ENCODE measurements around the gene PLCL2.

The PLCL2 gene

DNA sequence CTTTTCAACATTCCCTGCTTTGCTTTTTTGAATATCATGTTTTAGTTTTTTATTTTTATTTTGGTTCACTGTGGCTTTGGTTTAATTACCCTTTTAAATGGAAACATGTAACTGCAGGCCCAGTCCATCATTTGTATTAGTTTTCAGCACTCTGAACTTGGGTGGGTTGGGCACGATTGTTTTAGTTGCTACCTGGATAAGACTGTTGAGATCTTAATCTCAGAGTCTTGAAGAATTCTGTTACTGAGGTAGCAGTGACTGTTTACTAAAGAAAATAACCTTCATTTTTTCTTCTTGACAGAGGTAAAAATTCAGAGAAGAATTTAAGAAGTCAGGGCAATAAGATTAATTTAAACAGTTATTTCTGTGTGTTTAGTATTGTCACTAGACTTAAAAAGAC, 15.2 kb downstream of the PLCL2 start:
- no peak overlapping the region for H3K27ac ChIP-seq (ENCODE audit: low read depth, low read length)
- H3K36me3 ChIP-seq (ENCODE audit: control insufficient read depth, low read length): peaks cover 16% of the 10 kb centered on the region; the same call in 1 of the 2 replicates
- no peaks in the 10 kb centered on the region for H3K9me3 ChIP-seq (ENCODE audit: control insufficient read depth, insufficient read depth, low read length)
- H4K20me1 ChIP-seq (ENCODE audit: control insufficient read depth, insufficient read depth, low read depth, low read length): no peaks in the 10 kb centered on the region
- H3K79me2 ChIP-seq (ENCODE audit: control insufficient read depth, low read length): peaks cover 100% of the 10 kb centered on the region
- H3F3A ChIP-seq (ENCODE audit: control insufficient read depth, insufficient read depth): 0 out of 2 replicates have a peak, but pooled peaks cover 4% of the 10 kb centered on the region
- peaks cover 93% of the 10 kb centered on the region for H3K4me1 ChIP-seq (ENCODE audit: control insufficient read depth, low read length)
- H3K27me3 ChIP-seq (ENCODE audit: control insufficient read depth, low read length): no peaks in the 10 kb centered on the region
- no peak overlapping the region for H3K4me3 ChIP-seq (ENCODE audit: low read length)
- H3K9me2 ChIP-seq (replicated peaks; ENCODE audit: control insufficient read depth, low read length): no peaks in the 10 kb centered on the region
- H3K4me2 ChIP-seq (ENCODE audit: low read length): peak overlapping the region; percentile 92
- TF ChIP-seq, protein P1, sequence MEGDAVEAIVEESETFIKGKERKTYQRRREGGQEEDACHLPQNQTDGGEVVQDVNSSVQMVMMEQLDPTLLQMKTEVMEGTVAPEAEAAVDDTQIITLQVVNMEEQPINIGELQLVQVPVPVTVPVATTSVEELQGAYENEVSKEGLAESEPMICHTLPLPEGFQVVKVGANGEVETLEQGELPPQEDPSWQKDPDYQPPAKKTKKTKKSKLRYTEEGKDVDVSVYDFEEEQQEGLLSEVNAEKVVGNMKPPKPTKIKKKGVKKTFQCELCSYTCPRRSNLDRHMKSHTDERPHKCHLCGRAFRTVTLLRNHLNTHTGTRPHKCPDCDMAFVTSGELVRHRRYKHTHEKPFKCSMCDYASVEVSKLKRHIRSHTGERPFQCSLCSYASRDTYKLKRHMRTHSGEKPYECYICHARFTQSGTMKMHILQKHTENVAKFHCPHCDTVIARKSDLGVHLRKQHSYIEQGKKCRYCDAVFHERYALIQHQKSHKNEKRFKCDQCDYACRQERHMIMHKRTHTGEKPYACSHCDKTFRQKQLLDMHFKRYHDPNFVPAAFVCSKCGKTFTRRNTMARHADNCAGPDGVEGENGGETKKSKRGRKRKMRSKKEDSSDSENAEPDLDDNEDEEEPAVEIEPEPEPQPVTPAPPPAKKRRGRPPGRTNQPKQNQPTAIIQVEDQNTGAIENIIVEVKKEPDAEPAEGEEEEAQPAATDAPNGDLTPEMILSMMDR (IDR thresholded peaks at IDR 0.05; ENCODE audit: low read depth, low read length, poor library complexity, severe bottlenecking): no peak
- TF ChIP-seq EZH2phosphoT487 (IDR thresholded peaks at IDR 0.05; ENCODE audit: borderline replicate concordance, low read length): no peak

DNA sequence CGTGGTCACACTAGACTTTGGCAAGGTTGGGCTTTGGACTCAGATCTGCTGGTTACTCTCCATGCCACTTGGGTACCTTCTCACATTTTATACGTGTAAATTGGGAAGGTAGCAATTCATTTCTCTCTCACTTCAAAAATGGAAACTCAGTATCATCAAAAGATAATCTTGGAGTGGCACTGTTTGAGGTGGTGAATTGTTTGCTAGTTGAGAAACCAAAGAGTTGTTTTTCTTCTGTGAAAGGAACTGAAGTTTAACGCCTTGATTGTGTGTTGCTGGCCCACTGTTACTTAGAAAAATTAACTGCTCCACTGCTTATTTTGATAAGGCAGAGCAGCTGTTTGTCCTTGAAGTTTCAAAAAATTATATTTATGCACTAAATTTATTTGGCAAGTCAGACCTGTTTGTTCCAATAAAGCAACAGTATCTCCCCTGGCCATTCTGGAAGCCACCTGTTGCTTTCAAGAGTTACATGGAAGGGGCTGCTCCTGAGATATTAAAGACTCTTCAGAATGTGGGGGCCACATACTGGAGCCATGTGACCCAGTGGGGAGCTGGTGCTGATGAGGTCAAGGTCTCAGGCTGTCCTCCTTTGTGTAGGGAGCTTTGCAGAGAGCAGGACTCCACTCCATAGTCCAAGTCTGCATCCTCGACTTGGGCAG, 16.2 kb downstream of the PLCL2 start:
- peaks cover 14% of the 10 kb centered on the region; the same call in 1 of the 2 replicates for H3K36me3 ChIP-seq (ENCODE audit: control insufficient read depth, low read length)

DNA sequence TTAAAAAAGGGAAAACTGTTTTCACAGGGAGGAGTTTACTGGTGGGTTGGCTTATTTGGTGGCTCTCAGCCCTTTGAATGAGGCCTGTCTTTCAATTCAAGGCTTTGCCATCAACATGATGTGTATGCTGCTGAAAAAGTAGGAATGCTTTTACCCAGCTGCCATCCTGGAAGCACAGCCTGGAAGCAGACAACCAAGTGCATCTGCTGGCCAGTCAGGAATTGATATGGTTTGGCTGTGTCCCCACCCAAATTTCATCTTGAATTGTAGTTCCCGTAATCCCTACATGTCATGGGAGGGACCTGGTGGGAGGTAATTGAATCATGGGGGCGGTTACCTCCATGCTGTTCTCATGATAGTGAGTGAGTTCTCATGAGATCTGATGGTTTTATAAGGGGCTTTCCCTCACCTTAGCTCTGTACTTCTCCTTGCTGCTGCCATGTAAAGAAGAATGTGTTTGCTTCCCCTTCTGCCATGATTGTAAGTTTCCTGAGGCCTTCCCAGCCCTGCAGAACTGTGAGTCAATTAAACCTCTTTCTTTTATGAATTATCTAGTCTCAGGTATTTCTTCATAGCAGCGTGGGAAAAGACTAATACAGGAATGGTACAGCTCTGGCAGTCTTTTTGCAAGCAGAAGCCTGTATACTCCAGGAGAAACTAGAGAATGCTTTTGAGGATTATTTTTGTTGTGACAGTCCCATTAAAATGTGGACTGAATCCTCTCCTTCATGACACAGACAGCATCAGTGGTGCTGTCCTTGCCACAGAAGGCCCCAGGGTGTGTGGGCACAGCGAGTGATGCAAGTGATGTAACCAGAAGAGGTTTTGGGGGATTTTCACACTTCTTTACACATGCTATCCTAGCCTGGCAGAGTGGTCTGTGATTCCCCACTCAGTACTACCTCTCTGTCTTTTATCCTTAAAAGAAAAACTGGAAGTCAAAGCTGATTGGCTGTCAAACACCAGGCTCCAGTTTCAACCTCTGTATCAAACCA, 20.0 kb downstream of the PLCL2 start:
- Histone ChIP-seq H3K9me2 (replicated peaks; ENCODE audit: control insufficient read depth, low read length) (no peaks in the 10 kb centered on the region), H4K20me1 (ENCODE audit: control insufficient read depth, insufficient read depth, low read depth, low read length) (no peaks in the 10 kb centered on the region), H3K27ac (ENCODE audit: low read depth, low read length) (no peak overlapping the region), H3K36me3 (ENCODE audit: control insufficient read depth, low read length) (peaks cover 3% of the 10 kb centered on the region; the same call in 1 of the 2 replicates), H3K9me3 (ENCODE audit: control insufficient read depth, insufficient read depth, low read length) (no peaks in the 10 kb centered on the region), H3K4me3 (ENCODE audit: low read length) (no peak overlapping the region), H3K27me3 (ENCODE audit: control insufficient read depth, low read length) (no peaks in the 10 kb centered on the region), H3K4me1 (ENCODE audit: control insufficient read depth, low read length) (peaks cover 93% of the 10 kb centered on the region), H3K79me2 (ENCODE audit: control insufficient read depth, low read length) (peaks cover 98% of the 10 kb centered on the region), H3F3A (ENCODE audit: control insufficient read depth, insufficient read depth) (0 out of 2 replicates have a peak, but pooled peaks cover 3% of the 10 kb centered on the region), H3K4me2 (ENCODE audit: low read length) (peak overlapping the region; percentile 3)
- no peak for TF ChIP-seq EZH2phosphoT487 (IDR thresholded peaks at IDR 0.05; ENCODE audit: borderline replicate concordance, low read length)
- TF ChIP-seq, protein P1 (IDR thresholded peaks at IDR 0.05; ENCODE audit: low read depth, low read length, poor library complexity, severe bottlenecking): no peak

More for the DNA sequence above, 16.2 kb downstream of the PLCL2 start:
- Histone ChIP-seq H4K20me1 (ENCODE audit: control insufficient read depth, insufficient read depth, low read depth, low read length) (no peaks in the 10 kb centered on the region), H3K9me3 (ENCODE audit: control insufficient read depth, insufficient read depth, low read length) (no peaks in the 10 kb centered on the region), H3K27ac (ENCODE audit: low read depth, low read length) (peak overlapping the region; percentile 31; the same call in 1 of the 2 replicates), H3F3A (ENCODE audit: control insufficient read depth, insufficient read depth) (0 out of 2 replicates have a peak, but pooled peaks cover 4% of the 10 kb centered on the region), H3K27me3 (ENCODE audit: control insufficient read depth, low read length) (no peaks in the 10 kb centered on the region), H3K4me3 (ENCODE audit: low read length) (peak overlapping the region; percentile 18), H3K9me2 (replicated peaks; ENCODE audit: control insufficient read depth, low read length) (no peaks in the 10 kb centered on the region), H3K4me2 (ENCODE audit: low read length) (peak overlapping the region; percentile 92), H3K4me1 (ENCODE audit: control insufficient read depth, low read length) (peaks cover 93% of the 10 kb centered on the region), H3K79me2 (ENCODE audit: control insufficient read depth, low read length) (peaks cover 100% of the 10 kb centered on the region)
- TF ChIP-seq EZH2phosphoT487 (IDR thresholded peaks at IDR 0.05; ENCODE audit: borderline replicate concordance, low read length): no peak
- TF ChIP-seq, protein P1 (IDR thresholded peaks at IDR 0.05; ENCODE audit: low read depth, low read length, poor library complexity, severe bottlenecking): no peak
